A549 (cell line): ENCODE data around the gene ALDH7A1.

Experiments used
- CBX8 ChIP-seq: fragments of 200-600 bp; sonication (generic); IDR thresholded peaks from 2 replicates; pipeline ENCODE4 v1.6.1; 2016
- CTCF ChIP-seq: fragments of >200 bp; sonication (Bioruptor Twin); formaldehyde crosslinking; IDR thresholded peaks from 3 replicates; pipeline ENCODE4 v1.5.1; 2016
- EP300 ChIP-seq, 2 experiments: fragments of >200 bp; sonication (Bioruptor Twin); formaldehyde crosslinking; IDR thresholded peaks; 2 replicates in 1 of 2; 3 replicates in 1 of 2; pipeline ENCODE4 v1.6.1; 2016 to 2017
- FOSL2 ChIP-seq, 2 experiments: fragments of 450-650 bp in 1 of 2; fragments of >200 bp in 1 of 2; sonication (Bioruptor Twin) in 1 of 2; formaldehyde crosslinking; IDR thresholded peaks; 2 replicates each; pipeline versions ENCODE4 v1.5.0 to v1.6.1; 2016 to 2020; ENCODE audit warnings: mild to moderate bottlenecking in 1 of 2, moderate library complexity in 1 of 2
- MAZ ChIP-seq: fragments of 150-350 bp; IDR thresholded peaks from 2 replicates; pipeline ENCODE4 v1.6.1; 2014; ENCODE audit warnings: antibody characterized with exemption, low read depth, low read length, borderline replicate concordance
- NR3C1 ChIP-seq: fragments of >200 bp; sonication (Bioruptor Twin); formaldehyde crosslinking; IDR thresholded peaks from 3 replicates; pipeline ENCODE4 v1.6.1; 2017
- RAD21 ChIP-seq, 2 experiments: fragments of >200 bp in 1 of 2; sonication (Bioruptor Twin) in 1 of 2; formaldehyde crosslinking in 1 of 2; IDR thresholded peaks in 1 of 2; conservative IDR thresholded peaks in 1 of 2; 2 replicates in 1 of 2; 3 replicates in 1 of 2; pipeline ENCODE4 v1.6.1; 2012 to 2018; ENCODE audit warnings: inconsistent platforms in 1 of 2
- RFX5 ChIP-seq: fragments of 450-650 bp; IDR thresholded peaks from 2 replicates; pipeline ENCODE4 v1.7.1; 2014; ENCODE audit warnings: antibody characterized with exemption, mild to moderate bottlenecking, moderate library complexity
- USF2 ChIP-seq: fragments of 450-650 bp; IDR thresholded peaks from 2 replicates; pipeline ENCODE4 v1.6.1; 2014; ENCODE audit warnings: antibody characterized with exemption

GRCh38 chr5:126513302-126513701 lies 81.7 kb downstream of the ALDH7A1 start:
- no peak for TF ChIP-seq USF2
- no peak for TF ChIP-seq NR3C1
- no peak for TF ChIP-seq RFX5
- TF ChIP-seq MAZ = no peak
- TF ChIP-seq CBX8 = no peak
- TF ChIP-seq FOSL2 (IDR thresholded peaks at IDR 0.05) = no peak
- no peak for TF ChIP-seq FOSL2 (CRISPR knock-in tag; IDR thresholded peaks at IDR 0.05)
- TF ChIP-seq EP300 (IDR thresholded peaks at IDR 0.05) = no peak
- TF ChIP-seq CTCF = no peak
- TF ChIP-seq RAD21 (conservative IDR thresholded peaks at IDR 0.05 in 1 of 2, IDR thresholded peaks at IDR 0.05 in 1 of 2) = no peak
